Measurements from ENCODE around the gene AMIGO1. TPM values are rescaled to one million over a fixed set of nuclear protein-coding genes. Genes with fewer than 3 reads are reported as not detected.
"Not testable (repeated sequence)": the region's sequence is repeated elsewhere in the genome, so short reads cannot be mapped to it uniquely, and the experiment has no call there.

Gene AMIGO1
- total RNA-seq, 1 donor from 2014 or later, result 9.1 TPM

DNA sequence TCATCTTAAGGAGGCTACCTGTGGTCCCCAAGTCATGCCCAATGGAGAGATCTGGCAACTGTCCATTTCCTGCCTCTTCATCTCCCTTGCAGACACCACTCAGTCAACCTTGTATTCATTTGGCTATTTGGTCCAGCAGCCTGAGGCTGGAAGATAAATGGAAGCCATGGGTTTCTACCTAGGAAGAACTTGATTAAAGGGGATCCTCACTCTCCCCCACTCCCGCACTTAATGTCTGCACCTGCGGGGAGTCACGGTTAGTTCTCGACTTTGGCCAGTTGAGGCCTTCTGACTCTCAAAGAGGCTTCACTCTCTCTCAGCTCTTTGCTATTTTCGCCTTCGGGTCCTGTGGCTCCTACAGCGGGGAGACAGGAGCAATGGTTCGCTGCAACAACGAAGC is 34.3 kb downstream of the AMIGO1 start:
- intact Hi-C loops (cut with DNase I), result no loop called here
- Histone ChIP-seq H3K27me3 (ENCODE audit: low read depth) (peaks cover 18% of the 10 kb centered on the region), H3K27ac (no peak overlapping the region), H3K9me3 (no peaks in the 10 kb centered on the region), H3K36me3 (no peaks in the 10 kb centered on the region), H3K4me3 (no peak overlapping the region), H3K4me1 (no peaks in the 10 kb centered on the region)
- no peak for ATAC-seq
- DNase-seq, result no peak
- TF ChIP-seq, protein P1, sequence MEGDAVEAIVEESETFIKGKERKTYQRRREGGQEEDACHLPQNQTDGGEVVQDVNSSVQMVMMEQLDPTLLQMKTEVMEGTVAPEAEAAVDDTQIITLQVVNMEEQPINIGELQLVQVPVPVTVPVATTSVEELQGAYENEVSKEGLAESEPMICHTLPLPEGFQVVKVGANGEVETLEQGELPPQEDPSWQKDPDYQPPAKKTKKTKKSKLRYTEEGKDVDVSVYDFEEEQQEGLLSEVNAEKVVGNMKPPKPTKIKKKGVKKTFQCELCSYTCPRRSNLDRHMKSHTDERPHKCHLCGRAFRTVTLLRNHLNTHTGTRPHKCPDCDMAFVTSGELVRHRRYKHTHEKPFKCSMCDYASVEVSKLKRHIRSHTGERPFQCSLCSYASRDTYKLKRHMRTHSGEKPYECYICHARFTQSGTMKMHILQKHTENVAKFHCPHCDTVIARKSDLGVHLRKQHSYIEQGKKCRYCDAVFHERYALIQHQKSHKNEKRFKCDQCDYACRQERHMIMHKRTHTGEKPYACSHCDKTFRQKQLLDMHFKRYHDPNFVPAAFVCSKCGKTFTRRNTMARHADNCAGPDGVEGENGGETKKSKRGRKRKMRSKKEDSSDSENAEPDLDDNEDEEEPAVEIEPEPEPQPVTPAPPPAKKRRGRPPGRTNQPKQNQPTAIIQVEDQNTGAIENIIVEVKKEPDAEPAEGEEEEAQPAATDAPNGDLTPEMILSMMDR (IDR thresholded peaks at IDR 0.05), result no peak

DNA sequence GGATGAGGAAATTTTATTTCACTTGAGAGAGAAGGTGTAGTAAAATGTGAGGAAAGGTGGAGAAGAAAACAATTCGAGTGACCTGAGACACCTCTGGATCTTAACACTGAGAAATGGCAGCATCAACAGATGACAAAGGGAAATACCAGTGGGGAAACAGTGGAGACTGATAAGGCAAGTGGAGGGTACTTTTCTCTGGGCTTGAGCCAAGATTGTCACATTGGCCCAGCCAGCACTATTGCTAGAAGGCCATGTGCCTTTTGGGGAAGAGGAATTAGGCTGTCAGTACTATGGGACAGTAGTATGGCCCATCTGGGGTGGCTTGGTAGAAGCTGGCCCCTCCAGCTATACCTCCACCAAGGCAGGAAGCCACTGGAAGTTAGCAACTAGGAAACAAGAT is 34.8 kb downstream of the AMIGO1 start:
- DNase-seq, result no peak
- no peaks in the 10 kb centered on the region for H3K9me3 ChIP-seq
- no peak overlapping the region for H3K27ac ChIP-seq
- no peaks in the 10 kb centered on the region for H3K4me1 ChIP-seq
- peaks cover 24% of the 10 kb centered on the region for H3K27me3 ChIP-seq (ENCODE audit: low read depth)
- no peaks in the 10 kb centered on the region for H3K36me3 ChIP-seq
- TF ChIP-seq, protein P1 (IDR thresholded peaks at IDR 0.05), result no peak
- no peak for ATAC-seq
- H3K4me3 ChIP-seq, result no peak overlapping the region
- intact Hi-C loops (cut with DNase I), result no loop called here

DNA sequence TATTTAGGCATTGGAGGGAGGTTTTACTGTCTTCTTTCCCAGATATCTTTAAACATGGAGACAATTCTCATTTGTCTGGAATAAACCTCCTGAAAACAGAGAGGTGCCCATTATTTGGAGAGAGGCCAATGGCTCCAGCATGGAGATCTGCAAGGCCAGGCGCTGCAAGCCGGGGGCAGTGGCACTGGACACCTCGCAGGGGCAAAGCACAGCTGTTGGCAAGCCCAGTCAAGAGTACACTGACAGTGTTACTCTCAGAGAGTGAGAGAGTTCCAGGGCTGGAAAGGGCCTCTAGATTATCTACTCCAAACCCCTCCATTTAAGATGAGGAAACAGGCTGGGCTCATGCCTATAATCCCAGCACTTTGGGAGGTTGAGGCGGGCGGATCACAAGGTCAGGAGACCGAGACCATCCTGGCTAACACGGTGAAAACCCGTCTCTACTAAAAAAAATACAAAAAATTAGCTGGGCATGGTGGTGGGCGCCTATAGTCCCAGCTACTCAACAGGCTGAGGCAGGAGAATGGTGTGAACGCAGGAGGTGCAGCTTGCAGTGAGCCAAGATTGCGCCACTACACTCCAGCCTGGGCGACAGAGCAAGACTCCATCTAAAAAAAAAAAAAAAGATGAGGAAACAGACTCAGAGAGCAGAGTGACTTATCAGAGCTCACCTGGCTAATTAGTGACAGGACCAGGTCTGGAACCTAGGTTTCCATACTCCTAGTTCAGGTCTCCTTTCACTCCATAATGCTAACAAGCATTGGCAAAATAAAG is 36.1 kb downstream of the AMIGO1 start:
- ATAC-seq; H3K36me3 ChIP-seq; H3K4me1 ChIP-seq; intact Hi-C loops (cut with DNase I); H3K9me3 ChIP-seq; H3K4me3 ChIP-seq; H3K27ac ChIP-seq; DNase-seq: not testable (repeated sequence)
- peaks cover 33% of the 10 kb centered on the region for H3K27me3 ChIP-seq (ENCODE audit: low read depth)

DNA sequence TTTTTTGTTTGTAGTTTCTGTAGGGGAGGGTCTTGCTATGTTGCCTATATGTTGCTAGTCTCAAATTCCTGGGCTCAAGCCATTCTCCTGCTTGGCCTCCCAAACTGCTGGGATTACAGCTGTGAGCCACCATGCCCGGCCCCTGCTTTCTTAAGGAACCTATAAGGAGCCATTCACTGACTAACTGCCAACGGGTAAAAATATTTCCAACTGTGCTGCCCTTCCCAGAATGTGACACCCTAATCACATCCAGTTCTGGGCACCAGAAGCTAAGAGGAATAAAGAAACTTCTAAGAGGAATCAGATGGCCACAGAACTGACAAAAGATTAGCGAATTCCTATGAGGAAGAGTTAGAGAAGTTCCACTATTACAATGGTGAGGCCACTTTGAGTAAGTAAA is 36.7 kb downstream of the AMIGO1 start:
- DNase-seq (no peak), ATAC-seq (no peak)
- TF ChIP-seq, protein P1 (IDR thresholded peaks at IDR 0.05), result no peak
- Histone ChIP-seq H3K9me3 (no peaks in the 10 kb centered on the region), H3K4me1 (no peaks in the 10 kb centered on the region), H3K36me3 (no peaks in the 10 kb centered on the region), H3K4me3 (no peak overlapping the region), H3K27ac (no peak overlapping the region), H3K27me3 (ENCODE audit: low read depth) (peaks cover 35% of the 10 kb centered on the region)
- intact Hi-C loops (cut with DNase I), result no loop called here

DNA sequence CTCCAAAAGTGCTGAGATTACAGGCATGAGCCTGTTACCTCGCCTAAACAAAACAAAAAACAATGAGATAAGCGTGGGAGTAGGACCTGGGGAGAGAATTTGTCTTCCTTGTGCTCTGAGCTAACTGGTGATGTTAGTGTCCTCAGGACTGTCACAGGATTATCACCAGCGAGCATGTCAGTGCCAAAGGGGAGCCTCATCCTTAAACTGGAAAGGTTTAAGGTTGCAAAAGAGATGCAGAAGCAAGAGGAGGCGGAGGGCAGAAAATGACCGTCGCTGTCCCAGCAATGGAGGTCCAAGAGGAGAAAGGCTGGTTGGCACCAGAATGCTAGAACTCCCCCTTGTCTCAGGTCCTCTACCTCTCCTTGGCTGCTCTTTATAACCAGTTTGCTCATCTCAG is 39.3 kb downstream of the AMIGO1 start:
- no peaks in the 10 kb centered on the region for H3K36me3 ChIP-seq
- ATAC-seq (no peak), DNase-seq (no peak)
- H3K4me1 ChIP-seq, result peaks cover 13% of the 10 kb centered on the region
- intact Hi-C loops (cut with DNase I), result no loop called here
- peaks cover 58% of the 10 kb centered on the region for H3K27me3 ChIP-seq (ENCODE audit: low read depth)
- no peaks in the 10 kb centered on the region for H3K9me3 ChIP-seq
- H3K27ac ChIP-seq, result no peak overlapping the region
- TF ChIP-seq, protein P1 (IDR thresholded peaks at IDR 0.05), result no peak
- H3K4me3 ChIP-seq, result no peak overlapping the region

DNA sequence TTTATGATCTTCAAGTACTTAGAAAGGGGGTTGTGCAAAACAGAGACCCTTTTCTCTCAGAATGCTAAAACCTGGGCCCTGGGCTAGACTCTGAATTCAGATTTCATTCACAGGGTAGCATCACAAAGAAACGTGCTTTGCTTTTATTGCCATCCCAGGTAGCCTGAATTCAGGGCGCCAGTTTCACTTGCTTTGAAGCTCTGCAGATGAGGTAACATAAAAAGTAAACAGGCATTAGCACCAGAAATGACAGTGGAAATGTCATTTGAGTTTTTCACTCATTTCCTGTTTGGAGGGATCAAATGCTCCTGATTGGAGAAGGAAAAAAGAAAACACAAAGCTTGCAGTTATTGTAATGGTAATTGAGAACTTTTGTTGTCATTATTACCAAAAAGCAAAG is 40.6 kb downstream of the AMIGO1 start:
- intact Hi-C loops (cut with DNase I), result no loop called here
- H3K9me3 ChIP-seq, result no peaks in the 10 kb centered on the region
- no peak overlapping the region for H3K27ac ChIP-seq
- DNase-seq (no peak), ATAC-seq (no peak)
- peaks cover 72% of the 10 kb centered on the region for H3K27me3 ChIP-seq (ENCODE audit: low read depth)
- TF ChIP-seq, protein P1 (IDR thresholded peaks at IDR 0.05), result no peak
- H3K4me1 ChIP-seq, result peaks cover 13% of the 10 kb centered on the region
- H3K36me3 ChIP-seq, result no peaks in the 10 kb centered on the region
- no peak overlapping the region for H3K4me3 ChIP-seq

All from lower lobe of right lung (tissue), 2 donors.